Type B pancreatic cell (in vitro differentiated cells): ENCODE results near the gene BCR. TPM values are rescaled to one million over a fixed set of nuclear protein-coding genes. Genes with fewer than 3 reads are reported as not detected.

Experiments
- DNase-seq: peaks from one replicate; pipeline ENCODE4 v3.0.0; 2021; ENCODE audit warnings: mixed read lengths; ENCODE audit not compliant: unreplicated experiment; ENCODE audit errors: extremely low spot score
- H3K27ac Mint-ChIP-seq: 2 replicates; pipeline ENCODE4 v1.8.0; 2021; ENCODE audit warnings: mild to moderate bottlenecking, mixed read lengths
- H3K27me3 Mint-ChIP-seq: 2 replicates; pipeline ENCODE4 v1.8.0; 2021; ENCODE audit warnings: mixed read lengths
- H3K36me3 Mint-ChIP-seq: 2 replicates; pipeline ENCODE4 v1.8.0; 2021; ENCODE audit warnings: mixed read lengths
- H3K4me1 Mint-ChIP-seq: one replicate; pipeline ENCODE4 v1.8.0; 2021; ENCODE audit warnings: mixed read lengths; ENCODE audit not compliant: unreplicated experiment
- H3K4me3 Mint-ChIP-seq: 2 replicates; pipeline ENCODE4 v1.8.0; 2021; ENCODE audit warnings: mild to moderate bottlenecking, mixed read lengths
- H3K9me3 Mint-ChIP-seq: 2 replicates; pipeline ENCODE4 v1.8.0; 2021; ENCODE audit warnings: mixed read lengths
- CTCF ChIP-seq: fragments of 200-600 bp; sonication (generic); conservative IDR thresholded peaks from 2 replicates; pipeline ENCODE4 v1.5.0; 2021; ENCODE audit warnings: antibody characterized with exemption, mild to moderate bottlenecking
- total RNA-seq: library from RNA; stranded (reverse); gene quantifications from 2 replicates; pipeline ENCODE4 v1.2.1, GENCODE V29; 2021; ENCODE audit warnings: low replicate concordance

BCR gene
- total RNA-seq, 1 donor from 2014 or later: 61.2 TPM

DNA sequence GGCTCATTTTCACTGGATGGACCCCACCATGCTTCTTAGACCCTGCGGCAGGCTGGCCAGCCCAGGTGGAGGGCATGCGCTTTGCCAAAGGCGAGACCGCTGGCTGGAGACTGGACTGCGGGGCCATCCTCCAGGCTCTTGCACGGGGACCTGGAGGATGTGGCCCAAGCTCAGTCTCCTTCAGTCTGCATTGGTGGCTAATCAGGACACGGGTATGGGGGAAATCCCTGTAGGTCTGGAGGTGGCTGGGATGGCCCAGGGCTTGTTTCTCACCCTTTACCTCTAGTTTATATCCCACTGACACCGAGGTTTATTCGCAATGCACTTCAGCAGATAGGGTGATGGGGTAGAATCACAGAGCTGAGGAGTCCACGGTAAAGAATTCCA lies 45.0 kb downstream of the BCR start:
- no peak for DNase-seq
- Mint-ChIP-seq H3K27ac (peak overlapping the region; percentile 48), H3K36me3 (peaks cover 25% of the 10 kb centered on the region), H3K9me3 (peaks cover 6% of the 10 kb centered on the region), H3K27me3 (no peaks in the 10 kb centered on the region), H3K4me3 (no peak overlapping the region), H3K4me1 (peaks cover 57% of the 10 kb centered on the region)
- no peak for TF ChIP-seq CTCF

DNA sequence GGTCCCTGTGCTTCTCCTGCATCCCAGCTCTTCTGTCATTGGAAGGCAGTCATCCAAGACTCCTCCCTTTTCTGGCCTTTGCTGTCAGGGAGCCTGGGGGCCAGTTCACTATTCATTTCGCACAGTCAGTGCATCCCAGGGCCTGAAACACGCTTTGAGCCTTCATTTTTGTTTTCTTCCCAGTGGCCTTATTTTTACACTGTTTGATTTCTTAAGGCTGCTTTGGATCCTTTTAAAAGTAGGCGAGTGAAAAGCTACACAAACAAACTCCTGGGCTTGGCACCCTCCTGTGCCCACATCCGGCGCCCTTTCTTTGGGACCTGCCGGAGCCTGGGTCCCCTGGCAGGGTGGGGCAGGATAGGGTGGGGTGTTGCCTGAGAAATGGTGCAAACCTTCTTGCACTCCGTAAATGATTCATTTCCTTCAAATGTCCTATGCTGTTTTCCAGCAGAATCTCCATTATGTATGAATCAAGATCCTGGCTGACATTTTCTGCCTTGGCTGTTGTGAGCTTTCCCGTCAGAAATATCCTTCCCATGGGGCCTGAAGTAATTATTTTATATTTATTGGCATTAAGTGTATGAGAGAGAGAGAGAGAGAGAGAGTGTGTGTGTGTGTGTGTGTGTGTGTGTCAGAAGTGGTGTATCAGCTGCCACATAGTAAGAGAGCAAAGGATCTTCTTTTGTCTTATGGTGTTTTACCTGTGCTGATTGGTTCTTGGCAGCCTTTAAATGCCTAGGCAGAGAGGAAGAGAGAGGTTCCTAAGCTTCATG lies 45.6 kb downstream of the BCR start:
- H3K9me3 Mint-ChIP-seq: peaks cover 6% of the 10 kb centered on the region
- H3K36me3 Mint-ChIP-seq: peaks cover 25% of the 10 kb centered on the region
- H3K27me3 Mint-ChIP-seq: no peaks in the 10 kb centered on the region
- TF ChIP-seq CTCF: no peak
- no peak overlapping the region for H3K4me3 Mint-ChIP-seq
- DNase-seq: no peak
- peak overlapping the region; percentile 14 for H3K27ac Mint-ChIP-seq
- H3K4me1 Mint-ChIP-seq: peaks cover 57% of the 10 kb centered on the region

DNA sequence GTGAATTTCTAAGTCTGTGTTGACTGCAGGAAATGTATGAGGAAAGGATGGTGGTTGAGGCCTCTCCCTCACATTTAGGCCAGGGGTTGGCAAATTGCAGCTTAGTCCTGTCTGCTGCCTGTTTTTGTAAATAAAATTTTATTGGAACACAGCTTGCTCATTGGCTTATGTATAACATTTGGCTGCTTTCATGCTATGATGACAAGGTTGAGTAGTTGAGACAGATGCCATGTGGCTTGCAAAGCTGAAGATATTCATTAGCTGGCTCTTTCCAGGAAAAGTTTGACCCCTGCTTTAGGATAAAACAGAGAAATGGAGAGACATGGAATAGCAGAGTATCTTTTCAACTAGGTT lies 46.2 kb downstream of the BCR start:
- Mint-ChIP-seq H3K36me3 (peaks cover 25% of the 10 kb centered on the region), H3K27ac (no peak overlapping the region), H3K9me3 (peaks cover 6% of the 10 kb centered on the region), H3K4me3 (no peak overlapping the region), H3K27me3 (no peaks in the 10 kb centered on the region), H3K4me1 (peaks cover 53% of the 10 kb centered on the region)
- no peak for DNase-seq
- TF ChIP-seq CTCF: no peak

DNA sequence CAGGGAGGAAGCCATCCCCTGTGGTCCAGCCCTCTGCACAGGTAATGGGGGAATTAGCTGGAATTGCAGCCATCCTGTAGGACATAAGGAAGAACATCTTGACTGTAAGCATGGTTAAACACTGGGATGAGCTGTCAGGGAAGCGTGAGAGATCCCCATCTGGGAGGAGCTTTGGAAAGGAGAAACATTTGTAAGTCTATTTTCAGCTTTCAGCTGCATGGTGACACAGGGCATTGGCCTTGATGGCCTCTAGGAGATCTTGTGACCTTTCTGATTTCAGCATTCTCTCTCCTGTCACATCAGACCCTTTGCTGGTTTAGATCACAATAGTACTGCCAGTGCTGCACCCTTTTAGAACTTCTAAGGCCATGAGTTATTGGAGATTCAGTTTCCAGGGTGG lies 47.1 kb downstream of the BCR start:
- DNase-seq: no peak
- Mint-ChIP-seq H3K36me3 (peaks cover 25% of the 10 kb centered on the region), H3K27ac (no peak overlapping the region), H3K4me3 (no peak overlapping the region), H3K27me3 (no peaks in the 10 kb centered on the region), H3K9me3 (peaks cover 6% of the 10 kb centered on the region), H3K4me1 (peaks cover 49% of the 10 kb centered on the region)
- no peak for TF ChIP-seq CTCF

DNA sequence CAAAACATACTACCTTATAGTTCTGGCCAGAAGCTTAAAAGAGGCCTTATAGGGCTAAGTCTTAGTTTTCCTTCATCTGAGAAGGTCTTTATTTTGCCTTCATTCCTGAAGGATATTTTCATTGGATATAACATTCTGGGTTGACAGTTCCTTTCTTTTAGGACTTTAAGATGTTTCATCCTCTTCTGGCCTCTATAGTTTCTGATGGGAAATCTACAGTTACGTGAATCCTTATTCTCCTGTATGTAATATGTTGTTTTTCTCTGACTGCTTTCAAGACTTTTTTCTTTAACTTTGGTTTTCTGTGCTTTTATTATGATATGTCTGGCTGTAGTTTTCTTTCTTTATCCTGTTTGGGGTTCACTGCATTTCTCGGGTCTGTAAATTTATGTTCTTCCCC lies 48.2 kb downstream of the BCR start:
- H3K4me3 Mint-ChIP-seq: no peak overlapping the region
- TF ChIP-seq CTCF: no peak
- peaks cover 25% of the 10 kb centered on the region for H3K36me3 Mint-ChIP-seq
- no peak overlapping the region for H3K27ac Mint-ChIP-seq
- no peaks in the 10 kb centered on the region for H3K27me3 Mint-ChIP-seq
- no peak for DNase-seq
- H3K9me3 Mint-ChIP-seq: peaks cover 6% of the 10 kb centered on the region
- H3K4me1 Mint-ChIP-seq: peaks cover 43% of the 10 kb centered on the region

DNA sequence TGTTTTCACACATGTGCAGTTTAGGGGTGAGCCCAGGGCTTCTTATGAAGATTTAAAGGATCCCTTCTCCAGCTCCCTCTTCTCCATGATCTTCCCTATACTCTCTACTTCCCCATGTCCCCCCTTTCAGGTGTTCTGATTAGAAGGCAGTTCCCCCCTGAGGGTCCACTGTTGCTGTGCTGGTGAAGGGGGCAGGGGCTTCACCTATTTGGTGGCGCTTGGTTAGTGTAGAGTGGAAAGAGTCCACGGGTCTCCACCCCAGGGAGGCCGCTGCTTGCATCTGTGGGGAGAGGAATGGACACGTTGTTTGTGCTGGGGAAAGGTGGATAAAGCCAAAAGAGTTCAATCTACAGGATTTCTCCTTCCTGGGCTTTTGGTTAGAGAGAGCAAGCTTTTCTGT lies 49.3 kb downstream of the BCR start:
- Mint-ChIP-seq H3K36me3 (peaks cover 30% of the 10 kb centered on the region), H3K4me1 (peaks cover 41% of the 10 kb centered on the region), H3K27me3 (no peaks in the 10 kb centered on the region), H3K9me3 (peaks cover 6% of the 10 kb centered on the region), H3K27ac (no peak overlapping the region), H3K4me3 (no peak overlapping the region)
- no peak for DNase-seq
- TF ChIP-seq CTCF: no peak
